NCI-H748 (cell line): ENCODE results near the gene RPL27.

Experiments used
- DNase-seq: peaks from one replicate; lab custom pipeline; 2025; ENCODE audit not compliant: unreplicated experiment; lab: John Stamatoyannopoulos, UW

The RPL27 gene

DNA sequence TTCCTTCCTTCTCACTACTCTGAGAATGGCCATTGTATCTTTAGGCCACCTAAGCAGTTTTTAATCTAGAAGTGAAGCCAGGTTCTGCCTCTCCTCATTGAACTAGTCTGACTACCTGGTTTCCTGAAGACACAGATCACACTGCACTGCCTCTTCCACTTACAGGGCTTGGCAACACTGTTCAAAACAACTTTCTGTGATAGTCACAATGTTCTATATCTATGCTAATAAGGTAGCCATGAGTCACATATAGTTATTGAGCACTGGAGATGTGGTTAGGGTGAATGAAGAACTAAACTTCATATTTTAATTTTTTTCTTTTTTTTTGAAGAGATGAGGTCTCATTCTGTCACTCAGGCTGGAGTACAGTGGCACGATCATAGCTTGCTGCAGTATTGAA lies 53.8 kb downstream of the RPL27 start:
- no peak for DNase-seq
